Stomach (tissue), 9 donors: ENCODE data around the gene COL11A2. TPM values are rescaled to one million over a fixed set of nuclear protein-coding genes. Genes with fewer than 3 reads are reported as not detected.

Experiments used
- DNase-seq, 2 donors: peaks; one replicate each; pipeline versions ENCODE4 v3.0.0 to v3.0.0-alpha.2; 2013 to 2019
- H3K27ac ChIP-seq, 5 donors: fragments of 200-600 bp in 4 of 5; sonication (generic) in 4 of 5; one replicate each; pipeline ENCODE4 v1.5.1; 2013 to 2019; ENCODE audit warnings: mild to moderate bottlenecking in 1 of 5, moderate library complexity in 1 of 5
- H3K27me3 ChIP-seq, 3 donors: fragments of 200-600 bp; sonication (generic); one replicate each; pipeline ENCODE4 v1.5.1; 2017 to 2019; ENCODE audit warnings: mixed run types in 1 of 3
- H3K36me3 ChIP-seq, 4 donors: fragments of 200-600 bp; sonication (generic); 1 replicate in 3 of 4; 2 replicates in 1 of 4; pipeline ENCODE4 v1.5.1; 2016 to 2019
- H3K4me1 ChIP-seq, 4 donors: fragments of 200-600 bp; sonication (generic); one replicate each; pipeline ENCODE4 v1.5.1; 2016 to 2019
- H3K4me3 ChIP-seq, 4 donors: fragments of 200-600 bp; sonication (generic) in 3 of 4; one replicate each; pipeline ENCODE4 v1.5.1; 2016 to 2019; ENCODE audit warnings: mild to moderate bottlenecking in 1 of 4
- H3K9me3 ChIP-seq, 4 donors: fragments of 200-600 bp; sonication (generic); one replicate each; pipeline ENCODE4 v1.5.1; 2016 to 2019
- EP300 ChIP-seq: sonication (generic); formaldehyde crosslinking; IDR thresholded peaks from one replicate; pipeline ENCODE4 v1.6.1; 2017; ENCODE audit warnings: antibody characterized with exemption
- POLR2A ChIP-seq, 4 donors: fragments of 450-650 bp; IDR thresholded peaks; one replicate each; pipeline ENCODE4 v1.6.1; 2016; ENCODE audit warnings: antibody characterized with exemption in 4 of 4, control low read depth in 2 of 4, mild to moderate bottlenecking in 1 of 4, moderate library complexity in 1 of 4
- POLR2AphosphoS5 ChIP-seq, 3 donors: sonication (generic); formaldehyde crosslinking; IDR thresholded peaks; one replicate each; pipeline ENCODE4 v1.6.1; 2016; ENCODE audit warnings: antibody characterized with exemption in 3 of 3
- WGBS, 5 donors: extraction: QIAGEN DNeasy Blood & Tissue Kit in 3 of 5; methylation state at CpG; one replicate each; pipeline versions ENCODE4 v1.1.5 to v1.1.7; 2013 to 2018; 5-methylcytosine and 5-hydroxymethylcytosine counted together
- intact Hi-C: fragments of 100-400 bp; cut with DNase I; formaldehyde crosslinking; loops from one replicate; pipeline ENCODE4 v1.15.1; 2023; ENCODE audit warnings: low total_unique reads
- polyA plus RNA-seq, 3 donors: library from polyadenylated mRNA; stranded (reverse); fragments of 200-250 nt; gene quantifications; one replicate each; pipeline ENCODE4 v1.2.3, GENCODE V29; 2013
- total RNA-seq, 5 donors: library from RNA; depleted of rRNA; stranded (reverse); fragments of >200 nt; gene quantifications; one replicate each; pipeline versions ENCODE4 v1.1.0 to v1.2.3, GENCODE V29; 2014 to 2016
- TF ChIP-seq, protein P1 (sequence below), 7 experiments: fragments of 450-650 bp in 4 of 7; fragments of 200-600 bp in 3 of 7; sonication (generic) in 3 of 7; IDR thresholded peaks; one replicate each; pipeline ENCODE4 v1.5.1; 2016 to 2019; ENCODE audit warnings: antibody characterized with exemption in 7 of 7, control low read depth in 2 of 7, mild to moderate bottlenecking in 1 of 7
- donor health status: healthy with polysubstance abuse.
- donor health status: Bipolar disorder and iron deficiency.
- donor health status: healthy.

COL11A2 gene
- total and polyA plus RNA-seq, 8 donors: under 0.01 to 1.5 (median 0.87) TPM; not detected in 3

- Histone ChIP-seq H3K27ac (peak within 1 kb of the TSS; percentile 87 to 97 (median 95)), H3K4me1 (peaks cover 37 to 69% (median 54%) of the 10 kb centered on the region in 4 donors), H3K4me3 (peak within 1 kb of the TSS; percentile 63 to 85 (median 71)), H3K9me3 (no peaks in the 10 kb centered on the region), H3K36me3 (peaks cover 5 to 38% (median 34%) of the 10 kb centered on the region in 4 donors), H3K27me3 (peaks cover 0 to 6% (median 5%) of the 10 kb centered on the region in 3 donors)
- intact Hi-C loops: no loop called here
- DNase-seq: peak; percentile 89 to 96
- WGBS, 5 donors: 1% methylated on average over 40 to 86 of the region's 86 CpGs
- TF ChIP-seq POLR2AphosphoS5 (IDR thresholded peaks at IDR 0.05): peak; percentile 99 to 100 (median 99)
- TF ChIP-seq, protein P1, sequence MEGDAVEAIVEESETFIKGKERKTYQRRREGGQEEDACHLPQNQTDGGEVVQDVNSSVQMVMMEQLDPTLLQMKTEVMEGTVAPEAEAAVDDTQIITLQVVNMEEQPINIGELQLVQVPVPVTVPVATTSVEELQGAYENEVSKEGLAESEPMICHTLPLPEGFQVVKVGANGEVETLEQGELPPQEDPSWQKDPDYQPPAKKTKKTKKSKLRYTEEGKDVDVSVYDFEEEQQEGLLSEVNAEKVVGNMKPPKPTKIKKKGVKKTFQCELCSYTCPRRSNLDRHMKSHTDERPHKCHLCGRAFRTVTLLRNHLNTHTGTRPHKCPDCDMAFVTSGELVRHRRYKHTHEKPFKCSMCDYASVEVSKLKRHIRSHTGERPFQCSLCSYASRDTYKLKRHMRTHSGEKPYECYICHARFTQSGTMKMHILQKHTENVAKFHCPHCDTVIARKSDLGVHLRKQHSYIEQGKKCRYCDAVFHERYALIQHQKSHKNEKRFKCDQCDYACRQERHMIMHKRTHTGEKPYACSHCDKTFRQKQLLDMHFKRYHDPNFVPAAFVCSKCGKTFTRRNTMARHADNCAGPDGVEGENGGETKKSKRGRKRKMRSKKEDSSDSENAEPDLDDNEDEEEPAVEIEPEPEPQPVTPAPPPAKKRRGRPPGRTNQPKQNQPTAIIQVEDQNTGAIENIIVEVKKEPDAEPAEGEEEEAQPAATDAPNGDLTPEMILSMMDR (IDR thresholded peaks at IDR 0.05): no peak
- TF ChIP-seq POLR2A (IDR thresholded peaks at IDR 0.05): peak in 2 of 4 donors; percentile 97 to 98
- TF ChIP-seq EP300: no peak
Measured at GRCh38 chr6:33208091-33208967, 16.1 kb upstream of the COL11A2 start, which contains the start of gene RING1. RING1 (plus strand) TSS chr6:33208500; CDS start chr6:33208823, 323 bp downstream.

- no peaks in the 10 kb centered on the region for H3K9me3 ChIP-seq
- no peaks in the 10 kb centered on the region for H3K27me3 ChIP-seq
- peaks cover 12 to 45% (median 41%) of the 10 kb centered on the region in 4 donors for H3K36me3 ChIP-seq
- WGBS, 5 donors: 1 to 2% (median 2%) methylated on average over 18 to 29 of the region's 29 CpGs
- intact Hi-C loops: no loop called here
- H3K4me1 ChIP-seq: peaks cover 32 to 69% (median 54%) of the 10 kb centered on the region in 4 donors
- H3K27ac ChIP-seq: peak overlapping the region; percentile 87 to 97 (median 95)
- H3K4me3 ChIP-seq: peak overlapping the region; percentile 63 to 85 (median 71)
- TF ChIP-seq POLR2A (IDR thresholded peaks at IDR 0.05): no peak
- peak in 1 of 3 donors; percentile 7 for TF ChIP-seq POLR2AphosphoS5 (IDR thresholded peaks at IDR 0.05)
- peak; percentile 48 to 87 for DNase-seq
Measured at GRCh38 chr6:33207552-33208090, 15.4 kb upstream of the COL11A2 start.

DNA sequence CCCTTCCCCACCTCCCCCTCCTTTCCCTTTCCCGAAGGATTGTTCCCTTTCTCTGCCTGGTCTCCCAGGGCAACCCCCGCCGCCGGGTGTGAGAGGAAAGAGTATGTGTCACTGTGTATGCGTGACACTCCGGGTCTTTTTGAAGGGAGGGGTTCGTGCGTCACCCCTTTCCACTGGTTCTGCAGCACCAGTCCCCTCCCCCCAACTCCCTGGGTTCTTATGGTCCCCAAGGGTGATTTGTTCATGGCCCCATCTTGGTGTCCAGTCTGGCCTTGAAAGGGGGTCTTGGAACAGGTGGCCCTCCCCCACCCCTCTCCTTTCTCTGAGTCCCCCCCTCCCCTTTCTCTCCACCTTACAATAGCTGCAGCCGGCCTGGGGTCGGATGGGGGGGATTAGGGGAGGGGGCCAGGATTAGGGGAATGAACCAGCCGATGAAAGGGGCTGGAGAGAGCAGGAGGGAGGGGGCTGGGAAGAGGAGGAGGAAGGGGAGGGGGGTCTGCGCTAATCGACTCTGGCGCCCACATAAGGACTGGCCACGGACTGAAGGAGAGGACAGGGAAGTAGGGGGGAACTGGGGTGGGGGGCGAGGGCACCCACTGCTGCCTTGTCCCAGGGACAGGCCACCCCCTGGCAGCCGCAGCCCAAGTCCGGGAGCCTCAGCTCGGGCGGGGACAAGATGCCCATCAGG, 14.7 kb upstream of the COL11A2 start:
- intact Hi-C loops: no loop called here

GRCh38 chr6:33206027-33206863, 14.0 kb upstream of the COL11A2 start:
- Histone ChIP-seq H3K36me3 (peaks cover 17 to 43% (median 42%) of the 10 kb centered on the region in 4 donors), H3K4me1 (peaks cover 43 to 73% (median 62%) of the 10 kb centered on the region in 4 donors)
- intact Hi-C loops: no loop called here

More for the DNA sequence above, 14.7 kb upstream of the COL11A2 start:
- DNase-seq: peak in 1 of 2 donors; percentile 69
- peaks cover 17 to 47% (median 45%) of the 10 kb centered on the region in 4 donors for H3K36me3 ChIP-seq
- H3K27ac ChIP-seq: peak overlapping the region in 4 of 5 donors; percentile 87 to 96 (median 94)
- H3K9me3 ChIP-seq: no peaks in the 10 kb centered on the region
- H3K4me3 ChIP-seq: peak overlapping the region; percentile 63 to 85 (median 71)
- TF ChIP-seq, protein P1 (IDR thresholded peaks at IDR 0.05): no peak
- TF ChIP-seq POLR2A (IDR thresholded peaks at IDR 0.05) (no peak), EP300 (no peak), POLR2AphosphoS5 (IDR thresholded peaks at IDR 0.05) (no peak)
- WGBS, 5 donors: 22 to 35% (median 30%) methylated on average over 14 to 20 of the region's 20 CpGs
- peaks cover 35 to 69% (median 55%) of the 10 kb centered on the region in 4 donors for H3K4me1 ChIP-seq
- no peaks in the 10 kb centered on the region for H3K27me3 ChIP-seq

More at GRCh38 chr6:33206027-33206863, 14.0 kb upstream of the COL11A2 start:
- no peak overlapping the region for H3K4me3 ChIP-seq
- DNase-seq: no peak
- H3K27ac ChIP-seq: no peak overlapping the region
- TF ChIP-seq, protein P1 (IDR thresholded peaks at IDR 0.05): no peak
- 71 to 89% (median 79%) methylated on average over 3 of the region's 3 CpGs for WGBS, 5 donors
- H3K27me3 ChIP-seq: no peaks in the 10 kb centered on the region
- no peaks in the 10 kb centered on the region for H3K9me3 ChIP-seq
